Heart right ventricle (tissue), 16 donors: ENCODE results near the gene NLGN3. TPM values are rescaled to one million over a fixed set of nuclear protein-coding genes. Genes with fewer than 3 reads are reported as not detected.

Source experiments
- ATAC-seq, 8 donors: fragments of 200-7000 bp; cut with Tn5 transposase; one replicate each; pipeline ENCODE4 v1.9.1; 2020; ENCODE audit warnings: mild to moderate bottlenecking in 8 of 8, moderate library complexity in 8 of 8, moderate number of reproducible peaks in 1 of 8
- DNase-seq, 2 donors: peaks; one replicate each; pipeline ENCODE4 v3.0.0-alpha.2; 2020
- H3K27ac ChIP-seq, 10 donors: fragments of 200-600 bp; sonication (generic) in 2 of 10; one replicate each; pipeline versions ENCODE4 v1.5.0 to v1.8.0; 2020 to 2022; ENCODE audit warnings: mild to moderate bottlenecking in 3 of 10
- H3K27me3 ChIP-seq, 7 donors: fragments of 200-600 bp; one replicate each; pipeline ENCODE4 v1.8.0; 2021 to 2022; ENCODE audit warnings: mild to moderate bottlenecking in 2 of 7
- H3K36me3 ChIP-seq, 9 donors: fragments of 200-600 bp; sonication (generic) in 1 of 9; one replicate each; pipeline versions ENCODE4 v1.5.0 to v1.8.0; 2020 to 2022; ENCODE audit warnings: mild to moderate bottlenecking in 2 of 9
- H3K4me1 ChIP-seq, 9 donors: fragments of 200-600 bp; sonication (generic) in 1 of 9; one replicate each; pipeline versions ENCODE4 v1.5.0 to v1.8.0; 2020 to 2022; ENCODE audit warnings: mild to moderate bottlenecking in 4 of 9
- H3K4me3 ChIP-seq, 10 donors: fragments of 200-600 bp; sonication (generic) in 2 of 10; one replicate each; pipeline versions ENCODE4 v1.5.0 to v1.8.0; 2020 to 2022; ENCODE audit warnings: mild to moderate bottlenecking in 7 of 10, moderate library complexity in 2 of 10
- H3K9me3 ChIP-seq, 11 donors: fragments of 200-600 bp in 10 of 11; sonication (generic) in 2 of 11; one replicate each; pipeline versions ENCODE4 v1.5.0 to v1.8.0; 2013 to 2022; ENCODE audit warnings: mild to moderate bottlenecking in 2 of 11, control low read depth in 1 of 11, moderate library complexity in 1 of 11
- CTCF ChIP-seq, 9 donors: fragments of 200-600 bp; sonication (generic) in 2 of 9; IDR thresholded peaks; one replicate each; pipeline versions ENCODE4 v1.5.0 to v1.8.0; 2021 to 2022; ENCODE audit warnings: antibody characterized with exemption in 9 of 9, mild to moderate bottlenecking in 5 of 9, moderate library complexity in 1 of 9
- WGBS, 2 donors: extraction: QIAGEN DNeasy Blood & Tissue Kit; methylation state at CpG; one replicate each; pipeline ENCODE4 v1.1.7; 2013; ENCODE audit warnings: inconsistent platforms in 1 of 2; 5-methylcytosine and 5-hydroxymethylcytosine counted together
- intact Hi-C, 10 donors: fragments of 100-400 bp; cut with DNase I; formaldehyde crosslinking; loops; one replicate each; pipeline versions ENCODE4 v1.11.1 to v1.14.2; 2022
- polyA plus RNA-seq, 2 donors: library from polyadenylated mRNA; stranded (reverse); fragments of 200-250 nt; gene quantifications; one replicate each; pipeline ENCODE4 v1.2.3, GENCODE V29; 2013
- total RNA-seq, 10 donors: library from RNA; stranded (reverse); fragmentation: NEBNext Ultra II Directional in 3 of 10; extraction: Animal tissue kit (Norgen Biotek cat#: 25700) in 3 of 10; gene quantifications; one replicate each; pipeline versions ENCODE4 v1.2.1 to v1.2.4, GENCODE V29; 2021 to 2023
- donor health status: Arrhythmogenic right ventricular cardiomyopathy.
- donor health status: ischemic (EF 13 %, LVEDD 7.1; RV severe dilation, severe dysfunction).
- donor health status: healthy with polysubstance abuse.
- donor health status: DM: no; HTN: yes; CAD: no.
- donor health status: DM: no; HTN: no; CAD: no.
- donor health status: ischemic (EF 25% LVEDD 6.9; RV normal size, moderate dysfunction).
- donor health status: ischemic (EF 25% LVEDD 5.7; RV mildly dilated, moderate dysfunction).
- donor health status: healthy.
- donor health status: DM: yes; HTN: yes; CAD: no.
- donor health status: Ischemic cardiomyopathy.
- donor health status: ischemic (EF 35%, LVEDD 5.7; RV mildly dilated, moderate dysfunction).
- donor health status: nonischemic (EF 11% LVEDD 7.7; RV severe dilation, severe dysfunction).
- donor health status: DM: yes; HTN: yes; CAD: no.
- donor health status: PGD.
- donor health status: ischemic (EF 29% LVEDD 5.4; RV normal size, mild dysfunction).
- donor health status: nonischemic (EF 23%, LVEDD 6.1; RV moderate dilation, normal function).

The NLGN3 gene
- total and polyA plus RNA-seq, 12 donors: 0.16 to 0.94 (median 0.51) TPM

GRCh38 chrX:71173440-71173839, 28.8 kb downstream of the NLGN3 start:
- intact Hi-C loops: loop anchor here in 7 of 10 donors (10.0 kb wide), 5 partner anchors 179 to 409 kb away; no protein-coding TSS in a partner anchor
- WGBS, 2 donors: 55 to 64% methylated on average over 2 of the region's 2 CpGs
- ATAC-seq: no peak

GRCh38 chrX:71174795-71175194, 30.2 kb downstream of the NLGN3 start:
- intact Hi-C loops: loop anchor here in 8 of 10 donors (5.0 to 10.0 kb wide), 7 partner anchors 177 to 410 kb away; no protein-coding TSS in a partner anchor
- Histone ChIP-seq H3K4me1 (no peaks in the 10 kb centered on the region), H3K27me3 (peaks cover 0 to 18% (median 0%) of the 10 kb centered on the region in 7 donors), H3K9me3 (no peaks in the 10 kb centered on the region), H3K27ac (no peak overlapping the region), H3K4me3 (no peak overlapping the region), H3K36me3 (no peaks in the 10 kb centered on the region)
- WGBS, 2 donors: 88 to 97% methylated on average over 1 of the region's 1 CpG
- DNase-seq (no peak), ATAC-seq (no peak)
- no peak for TF ChIP-seq CTCF (IDR thresholded peaks at IDR 0.05)

More at GRCh38 chrX:71173440-71173839, 28.8 kb downstream of the NLGN3 start:
- Histone ChIP-seq H3K4me1 (no peaks in the 10 kb centered on the region), H3K4me3 (no peak overlapping the region), H3K27me3 (peaks cover 0 to 15% (median 0%) of the 10 kb centered on the region in 7 donors), H3K27ac (no peak overlapping the region), H3K9me3 (no peaks in the 10 kb centered on the region), H3K36me3 (no peaks in the 10 kb centered on the region)
- no peak for DNase-seq
- no peak for TF ChIP-seq CTCF (IDR thresholded peaks at IDR 0.05)

GRCh38 chrX:71175531-71175930, 30.9 kb downstream of the NLGN3 start:
- Histone ChIP-seq H3K9me3 (no peaks in the 10 kb centered on the region), H3K27ac (no peak overlapping the region), H3K36me3 (no peaks in the 10 kb centered on the region), H3K27me3 (peaks cover 0 to 18% (median 0%) of the 10 kb centered on the region in 7 donors), H3K4me1 (no peaks in the 10 kb centered on the region), H3K4me3 (no peak overlapping the region)
- intact Hi-C loops: loop anchor here in 8 of 10 donors (5.0 to 10.0 kb wide), 7 partner anchors 178 to 411 kb away; no protein-coding TSS in a partner anchor
- DNase-seq (no peak), ATAC-seq (no peak)
- 78 to 90% methylated on average over 5 of the region's 5 CpGs for WGBS, 2 donors
- TF ChIP-seq CTCF (IDR thresholded peaks at IDR 0.05): no peak

- DNase-seq: no peak
- intact Hi-C loops: loop anchor here in 8 of 10 donors (5.0 to 10.0 kb wide), 7 partner anchors 180 to 413 kb away; no protein-coding TSS in a partner anchor
- no peaks in the 10 kb centered on the region for H3K4me1 ChIP-seq
- H3K9me3 ChIP-seq: no peaks in the 10 kb centered on the region
- no peak for ATAC-seq
- H3K4me3 ChIP-seq: no peak overlapping the region
- 78 to 81% methylated on average over 3 of the region's 3 CpGs for WGBS, 2 donors
- H3K27ac ChIP-seq: no peak overlapping the region
- peaks cover 0 to 18% (median 0%) of the 10 kb centered on the region in 7 donors for H3K27me3 ChIP-seq
- TF ChIP-seq CTCF (IDR thresholded peaks at IDR 0.05): no peak
- H3K36me3 ChIP-seq: no peaks in the 10 kb centered on the region
These were observed 32.7 kb downstream of the NLGN3 start for GRCh38 chrX:71177327-71177726.
